Peyer's patch (tissue), 4 donors: ENCODE data around the gene APOBEC2.

ENCODE experiments used
- CTCF ChIP-seq, 6 experiments: fragments of 450-650 bp in 4 of 6; fragments of 200-600 bp in 2 of 6; sonication (generic) in 1 of 6; IDR thresholded peaks; one replicate each; pipeline ENCODE4 v1.5.1; 2017 to 2019; ENCODE audit warnings: antibody characterized with exemption in 6 of 6, mild to moderate bottlenecking in 3 of 6, moderate library complexity in 1 of 6
- POLR2A ChIP-seq, 2 donors: fragments of 450-650 bp; IDR thresholded peaks; one replicate each; pipeline ENCODE4 v1.5.1; 2017; ENCODE audit warnings: antibody characterized with exemption in 2 of 2, mild to moderate bottlenecking in 2 of 2, moderate library complexity in 2 of 2

DNA sequence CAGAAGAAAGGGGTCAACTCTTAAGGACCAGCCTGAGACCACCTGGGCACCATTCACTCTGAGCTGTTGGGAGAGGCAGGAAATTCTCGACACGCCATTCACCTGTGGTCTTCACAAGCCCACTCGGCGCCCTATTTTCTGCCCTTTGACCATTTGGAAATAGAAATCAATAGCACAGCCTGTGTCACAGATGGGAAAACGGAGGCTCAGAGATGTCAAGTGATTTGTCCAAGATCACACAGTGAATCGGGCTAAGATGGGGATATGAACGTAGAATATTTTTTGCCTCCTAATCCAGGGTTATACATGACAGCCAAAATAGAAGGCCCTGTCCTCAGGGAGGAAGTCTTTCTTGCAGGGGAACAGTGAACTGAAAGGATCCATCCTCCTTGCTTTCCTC is 3.0 kb upstream of the APOBEC2 start:
- TF ChIP-seq CTCF (IDR thresholded peaks at IDR 0.05) (no peak), POLR2A (IDR thresholded peaks at IDR 0.05) (no peak)
